Kidney (tissue), 14 donors: ENCODE results near the gene RNF25. TPM values are rescaled to one million over a fixed set of nuclear protein-coding genes. Genes with fewer than 3 reads are reported as not detected.

Experiments used
- DNase-seq, 5 donors: peaks; one replicate each; pipeline ENCODE4 v3.0.0-alpha.2; 2013 to 2020
- FAIRE-seq: peaks from 2 replicates; lab custom pipeline; 2012; peaks lifted over from hg19 to GRCh38; lab: Jason Lieb, UNC
- H3K27ac ChIP-seq, 2 donors: one replicate each; pipeline ENCODE4 v1.7.0; 2013; ENCODE audit warnings: low read depth in 2 of 2, low read length in 2 of 2, inconsistent platforms in 1 of 2
- H3K27me3 ChIP-seq: one replicate; pipeline ENCODE4 v1.7.1; 2013; ENCODE audit warnings: low read length, inconsistent platforms; ENCODE audit not compliant: control insufficient read depth, insufficient read depth
- H3K36me3 ChIP-seq, 3 donors: one replicate each; pipeline versions ENCODE4 v1.7.0 to v1.7.1; 2013; ENCODE audit warnings: low read length in 3 of 3, control low read depth in 1 of 3, inconsistent platforms in 1 of 3; ENCODE audit not compliant: insufficient read depth in 3 of 3, control insufficient read depth in 2 of 3
- H3K4me1 ChIP-seq, 3 donors: one replicate each; pipeline versions ENCODE4 v1.7.0 to v1.7.1; 2013; ENCODE audit warnings: low read length in 3 of 3, inconsistent platforms in 1 of 3, low read depth in 1 of 3; ENCODE audit not compliant: control insufficient read depth in 2 of 3, insufficient read depth in 2 of 3
- H3K4me3 ChIP-seq, 3 donors: one replicate each; pipeline versions ENCODE4 v1.7.0 to v1.8.1; 2013; ENCODE audit warnings: low read length in 3 of 3, control low read depth in 1 of 3, inconsistent platforms in 1 of 3
- H3K9ac ChIP-seq, 3 donors: one replicate each; pipeline versions ENCODE4 v1.7.0 to v1.7.1; 2013; ENCODE audit warnings: low read length in 3 of 3, control low read depth in 1 of 3, inconsistent platforms in 1 of 3
- H3K9me3 ChIP-seq, 3 donors: one replicate each; pipeline versions ENCODE4 v1.7.0 to v1.7.1; 2013; ENCODE audit warnings: low read length in 3 of 3, control low read depth in 1 of 3, inconsistent platforms in 1 of 3; ENCODE audit not compliant: control insufficient read depth in 2 of 3, insufficient read depth in 1 of 3
- intact Hi-C: fragments of 100-400 bp; cut with DNase I; formaldehyde crosslinking; loops from one replicate; pipeline ENCODE4 v1.11.1; 2022
- polyA plus RNA-seq: library from polyadenylated mRNA; stranded (reverse); fragments of 350-450 nt; fragmentation: Illumina TruSeq; extraction: RNeasy Lipid Tissue Mini Kit (QIAGEN cat#74804); gene quantifications from one replicate; pipeline ENCODE4 v1.2.3, GENCODE V29; 2014; ENCODE audit warnings: low read depth, low replicate concordance; ENCODE audit not compliant: insufficient read depth
- total RNA-seq: library from RNA; stranded (reverse); fragmentation: NEBNext Ultra II Directional; extraction: Animal tissue kit (Norgen Biotek cat#: 25700); gene quantifications from one replicate; pipeline ENCODE4 v1.2.1, GENCODE V29; 2021
- TF ChIP-seq, protein P1 (sequence below): IDR thresholded peaks from 3 replicates; pipeline ENCODE4 v1.5.1; 2012; ENCODE audit warnings: mild to moderate bottlenecking, moderate library complexity, borderline replicate concordance; ENCODE audit not compliant: insufficient read depth; ENCODE audit errors: extremely low read depth
- donor health status: control.
- donor health status: control.
- donor health status: control.
- donor health status: control.
- donor health status: control.
- donor health status: DM: yes; HTN: yes; CAD: no.
- donor health status: Normal renal cell carcinoma (clear cell type).

Gene RNF25
- total and polyA plus RNA-seq, 2 donors from 2014 or later, result 27.8 to 30.2 TPM

DNA sequence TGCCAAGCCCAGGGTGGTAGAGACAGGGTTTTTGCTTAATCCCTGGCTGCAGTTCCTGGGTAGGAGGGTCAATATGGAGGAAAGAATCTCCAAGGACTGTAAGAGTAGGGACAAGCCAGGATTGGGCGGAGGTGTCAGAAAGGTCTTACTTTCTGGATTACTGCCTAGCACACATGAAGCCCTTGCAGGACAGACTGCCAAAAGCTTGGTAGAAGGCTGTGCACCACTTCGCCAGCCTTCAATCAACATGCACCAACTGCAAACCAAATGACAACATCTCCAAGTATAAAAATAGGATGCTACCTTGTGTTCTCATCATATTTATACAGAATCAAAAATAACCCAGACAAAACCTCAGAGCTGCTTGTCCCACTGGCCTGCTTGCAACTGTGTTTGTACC is 16.1 kb downstream of the RNF25 start:
- Histone ChIP-seq H3K27me3 (no peaks in the 10 kb centered on the region), H3K4me3 (no peak overlapping the region), H3K9me3 (no peaks in the 10 kb centered on the region), H3K36me3 (peaks cover 2 to 28% (median 13%) of the 10 kb centered on the region in 3 donors), H3K27ac (no peak overlapping the region), H3K4me1 (peaks cover 0 to 11% (median 0%) of the 10 kb centered on the region in 3 donors), H3K9ac (no peak overlapping the region)
- no peak for FAIRE-seq
- no peak for DNase-seq
- TF ChIP-seq, protein P1, sequence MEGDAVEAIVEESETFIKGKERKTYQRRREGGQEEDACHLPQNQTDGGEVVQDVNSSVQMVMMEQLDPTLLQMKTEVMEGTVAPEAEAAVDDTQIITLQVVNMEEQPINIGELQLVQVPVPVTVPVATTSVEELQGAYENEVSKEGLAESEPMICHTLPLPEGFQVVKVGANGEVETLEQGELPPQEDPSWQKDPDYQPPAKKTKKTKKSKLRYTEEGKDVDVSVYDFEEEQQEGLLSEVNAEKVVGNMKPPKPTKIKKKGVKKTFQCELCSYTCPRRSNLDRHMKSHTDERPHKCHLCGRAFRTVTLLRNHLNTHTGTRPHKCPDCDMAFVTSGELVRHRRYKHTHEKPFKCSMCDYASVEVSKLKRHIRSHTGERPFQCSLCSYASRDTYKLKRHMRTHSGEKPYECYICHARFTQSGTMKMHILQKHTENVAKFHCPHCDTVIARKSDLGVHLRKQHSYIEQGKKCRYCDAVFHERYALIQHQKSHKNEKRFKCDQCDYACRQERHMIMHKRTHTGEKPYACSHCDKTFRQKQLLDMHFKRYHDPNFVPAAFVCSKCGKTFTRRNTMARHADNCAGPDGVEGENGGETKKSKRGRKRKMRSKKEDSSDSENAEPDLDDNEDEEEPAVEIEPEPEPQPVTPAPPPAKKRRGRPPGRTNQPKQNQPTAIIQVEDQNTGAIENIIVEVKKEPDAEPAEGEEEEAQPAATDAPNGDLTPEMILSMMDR, result no peak
- intact Hi-C loops, result no loop called here

- Histone ChIP-seq H3K4me1 (peaks cover 0 to 19% (median 9%) of the 10 kb centered on the region in 3 donors), H3K27me3 (no peaks in the 10 kb centered on the region), H3K9me3 (no peaks in the 10 kb centered on the region), H3K36me3 (peaks cover 6 to 48% (median 25%) of the 10 kb centered on the region in 3 donors), H3K4me3 (no peak overlapping the region), H3K27ac (no peak overlapping the region), H3K9ac (no peak overlapping the region)
- DNase-seq, result no peak
- FAIRE-seq, result no peak
- TF ChIP-seq, protein P1, result no peak
- intact Hi-C loops, result no loop called here
Measured at GRCh38 chr2:218648787-218649100, 23.1 kb downstream of the RNF25 start.

DNA sequence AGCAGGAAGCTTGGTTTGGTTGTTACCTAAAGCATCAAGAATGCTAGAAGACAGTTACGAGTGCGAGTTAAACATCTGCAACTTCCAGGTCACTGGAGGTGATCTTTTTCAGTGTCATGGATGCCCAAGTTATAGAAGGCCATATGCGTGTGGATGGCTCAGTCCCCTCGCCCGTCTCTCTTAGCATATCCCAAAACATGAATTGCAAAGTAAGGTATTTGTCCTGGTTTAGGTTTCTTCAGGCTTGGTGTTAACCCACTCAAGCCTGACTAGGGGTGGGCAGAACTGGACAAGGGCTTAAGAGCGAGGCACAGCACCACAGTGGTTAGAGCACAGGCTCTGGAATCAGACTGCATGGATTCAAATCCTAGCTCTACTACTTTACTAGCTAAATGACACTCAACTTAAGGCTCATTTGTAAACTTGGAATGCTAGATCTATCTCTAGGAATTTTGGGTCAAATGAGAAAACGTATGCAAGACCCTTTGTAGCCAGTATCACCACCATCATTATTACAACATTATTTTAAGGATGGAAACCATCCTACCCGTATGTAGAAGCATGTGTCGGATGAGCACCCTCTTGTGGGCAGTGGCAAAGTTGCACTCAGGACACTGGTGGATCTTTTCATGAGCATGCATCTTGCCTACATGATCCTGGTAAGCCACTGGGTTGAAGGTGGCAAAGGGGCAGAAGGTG is 23.6 kb downstream of the RNF25 start:
- DNase-seq, result peak in 3 of 5 donors; percentile 33 to 67 (median 53)
- no peak for FAIRE-seq
- peaks cover 6 to 48% (median 25%) of the 10 kb centered on the region in 3 donors for H3K36me3 ChIP-seq

More for the DNA sequence above, 23.6 kb downstream of the RNF25 start:
- Histone ChIP-seq H3K27me3 (no peaks in the 10 kb centered on the region), H3K9ac (no peak overlapping the region), H3K4me1 (peaks cover 0 to 20% (median 9%) of the 10 kb centered on the region in 3 donors), H3K9me3 (no peaks in the 10 kb centered on the region), H3K27ac (no peak overlapping the region), H3K4me3 (no peak overlapping the region)
- TF ChIP-seq, protein P1, result peak; percentile 69
- intact Hi-C loops, result no loop called here
